HG03196 (cell line): ENCODE data around the gene G2E3.

ENCODE experiments used
- ATAC-seq: cut with Tn5 transposase; IDR thresholded peaks from one replicate; pipeline ENCODE4 v1.9.1; 2021; ENCODE audit not compliant: unreplicated experiment

Gene G2E3

DNA sequence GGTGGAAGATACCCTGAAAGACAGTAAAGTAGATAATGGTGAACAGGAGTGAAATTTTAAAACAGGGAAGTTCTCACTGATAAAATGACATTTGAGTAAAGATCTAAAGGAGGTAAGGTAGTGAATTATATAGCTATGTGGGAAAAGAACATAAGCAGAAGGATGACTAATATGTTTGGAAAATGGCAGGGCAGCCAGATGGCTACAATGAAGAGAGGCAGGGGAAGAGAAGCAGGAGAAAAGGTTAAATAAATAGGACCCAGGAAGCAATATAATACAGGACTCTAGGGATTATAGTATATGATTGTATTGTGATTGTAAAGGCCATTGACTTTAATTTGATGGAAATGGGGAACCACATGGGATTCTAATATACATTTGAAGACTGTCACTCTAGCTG, 96.2 kb downstream of the G2E3 start:
- no peak for ATAC-seq

DNA sequence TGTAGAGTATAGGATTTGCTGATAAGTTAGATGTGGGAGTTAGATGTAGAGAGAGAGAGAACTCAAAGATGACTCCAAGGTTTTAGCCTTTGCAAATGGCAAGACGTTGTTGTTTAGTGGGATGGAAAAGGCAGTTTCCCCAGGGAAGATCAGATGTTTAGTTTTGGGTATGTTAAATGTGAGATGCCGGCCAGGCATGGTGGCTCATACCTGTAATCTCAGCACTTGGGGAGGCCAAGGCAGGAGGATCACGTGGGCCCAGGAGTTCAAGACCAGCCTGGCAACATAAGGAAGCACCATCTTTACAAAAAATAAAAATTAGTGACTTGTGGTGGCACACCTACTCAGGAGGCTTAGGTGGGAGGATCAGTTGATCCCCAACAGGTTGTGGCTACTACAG, 96.7 kb downstream of the G2E3 start:
- no peak for ATAC-seq

DNA sequence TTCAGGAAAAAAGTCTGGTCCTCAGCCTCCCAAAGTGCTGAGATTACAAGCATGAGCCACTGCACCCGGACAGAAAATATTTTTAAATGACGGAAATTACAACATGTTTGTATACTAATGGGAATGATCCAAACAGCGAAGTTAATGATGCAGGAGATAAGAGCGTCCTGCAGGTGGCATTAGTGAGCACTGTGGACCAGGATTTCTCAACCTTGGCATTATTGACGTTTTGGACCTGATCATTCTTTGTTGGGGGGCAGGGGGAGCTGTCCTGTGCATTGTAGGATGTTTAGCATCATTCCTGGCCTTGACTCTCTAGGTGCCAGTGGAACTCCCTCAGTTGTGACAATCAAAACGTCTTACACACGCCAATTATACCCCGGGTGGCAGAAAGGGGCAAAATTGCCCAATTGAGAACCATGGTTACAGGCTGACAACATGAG, 97.3 kb downstream of the G2E3 start:
- no peak for ATAC-seq

DNA sequence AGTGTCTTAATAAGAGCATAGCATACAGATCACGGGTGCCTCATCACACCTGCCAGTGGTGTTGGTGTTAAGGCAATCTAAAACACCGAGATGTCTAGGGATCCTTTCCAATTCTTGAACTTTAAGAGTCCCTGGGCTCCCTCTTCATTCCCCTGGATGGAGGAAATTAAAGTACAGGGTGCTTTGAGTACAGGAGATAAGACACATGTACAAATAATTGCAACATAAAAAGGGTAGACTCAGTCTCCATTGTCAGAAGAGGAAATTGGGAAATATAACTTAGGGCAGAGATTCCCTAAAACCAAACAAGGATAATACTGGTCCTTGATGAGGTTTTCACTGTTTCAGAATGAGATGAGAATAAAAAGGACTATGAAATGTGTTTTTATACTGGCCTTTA, 98.1 kb downstream of the G2E3 start:
- no peak for ATAC-seq

DNA sequence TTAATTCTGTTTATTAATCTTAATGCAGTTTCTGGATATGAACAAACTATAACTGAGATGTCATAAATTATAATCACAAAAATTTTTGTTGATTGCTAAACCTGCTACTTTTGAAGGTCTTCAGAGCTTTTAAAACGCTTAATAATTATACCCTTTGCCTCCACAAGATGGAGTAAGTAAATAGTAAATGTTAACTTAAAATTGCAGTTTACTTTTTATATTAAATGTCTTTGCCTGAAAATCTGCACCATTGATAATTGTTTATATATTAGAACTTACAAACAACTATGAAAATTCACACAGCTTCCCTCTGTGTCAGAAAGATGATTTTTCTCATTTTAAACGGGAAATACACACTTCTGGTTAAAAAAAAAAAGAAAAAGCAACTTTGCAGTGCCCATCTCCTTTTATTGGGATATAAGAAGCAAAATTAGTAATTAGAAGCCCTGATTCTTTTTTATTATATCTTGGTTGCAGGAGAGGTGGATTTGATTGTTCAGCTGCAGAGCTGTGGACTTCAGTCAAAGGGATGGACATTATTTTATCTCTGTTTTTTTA, 98.7 kb downstream of the G2E3 start:
- ATAC-seq, result no peak

DNA sequence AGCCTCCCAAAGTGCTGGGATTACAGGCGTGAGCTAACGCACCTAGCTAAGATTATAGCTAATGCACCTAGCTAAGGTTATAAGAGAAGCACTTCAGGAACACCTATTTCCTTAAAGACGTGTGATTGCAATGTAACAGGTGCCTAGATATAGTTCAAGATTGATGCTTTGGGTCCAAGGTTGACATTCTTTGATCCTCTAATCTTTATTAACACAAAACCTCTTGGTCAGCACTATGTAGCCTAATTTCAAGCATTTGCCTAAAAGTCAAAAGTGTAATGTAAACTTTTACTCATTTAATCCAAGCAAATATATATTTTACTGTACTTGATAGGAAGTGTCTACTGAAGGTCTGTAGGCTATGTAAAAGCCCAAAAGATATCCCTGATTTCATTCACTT, 99.7 kb downstream of the G2E3 start:
- no peak for ATAC-seq

DNA sequence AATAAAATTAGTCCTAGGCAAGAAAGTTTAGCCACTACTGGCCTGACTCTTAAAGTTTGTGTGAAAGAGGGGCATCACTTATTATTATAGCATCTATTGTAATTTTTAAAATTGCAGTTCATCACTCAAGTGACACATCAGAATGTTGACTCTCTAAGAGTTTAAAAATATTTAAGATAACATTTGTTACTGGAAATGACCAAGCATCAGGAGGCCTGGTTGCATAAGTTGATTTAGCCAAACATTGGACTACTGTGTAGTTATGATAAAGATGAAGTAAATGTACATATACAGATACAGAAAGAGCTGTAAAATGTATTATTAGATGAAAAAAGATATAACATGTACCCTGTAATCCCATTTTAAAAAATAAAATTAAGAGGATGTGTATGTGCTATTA, 110.6 kb downstream of the G2E3 start:
- ATAC-seq, result no peak
